Right atrium auricular region (tissue), 2 donors: Measurements from ENCODE around the gene ROS1. TPM values are rescaled to one million over a fixed set of nuclear protein-coding genes. Genes with fewer than 3 reads are reported as not detected.
"Not testable (repeated sequence)": the region's sequence is repeated elsewhere in the genome, so short reads cannot be mapped to it uniquely, and the experiment has no call there.

Experiments used
- DNase-seq: peaks from one replicate; pipeline ENCODE4 v3.0.0-alpha.2; 2019; ENCODE audit warnings: low spot score
- H3K27ac ChIP-seq, 2 donors: fragments of 200-600 bp; sonication (generic); 1 replicate in 1 of 2; 2 replicates in 1 of 2; pipeline ENCODE4 v1.5.1; 2016 to 2019
- H3K27me3 ChIP-seq, 2 donors: fragments of 200-600 bp; sonication (generic); one replicate each; pipeline versions ENCODE4 v1.5.1 to v1.6.0; 2017 to 2019
- H3K36me3 ChIP-seq: fragments of 200-600 bp; sonication (generic); one replicate; pipeline ENCODE4 v1.5.1; 2016
- H3K4me1 ChIP-seq, 2 donors: fragments of 200-600 bp; sonication (generic); one replicate each; pipeline versions ENCODE4 v1.5.1 to v1.6.0; 2017 to 2019
- H3K4me3 ChIP-seq, 2 donors: fragments of 200-600 bp; sonication (generic); 1 replicate in 1 of 2; 2 replicates in 1 of 2; pipeline ENCODE4 v1.5.1; 2017 to 2019; ENCODE audit warnings: mild to moderate bottlenecking in 1 of 2, moderate library complexity in 1 of 2
- H3K9me3 ChIP-seq, 2 donors: fragments of 200-600 bp; sonication (generic); one replicate each; pipeline ENCODE4 v1.5.1; 2019
- total RNA-seq, 2 donors: library from RNA; depleted of rRNA; stranded (reverse); fragments of >200 nt; gene quantifications; one replicate each; pipeline ENCODE4 v1.1.0, GENCODE V29; 2016
- TF ChIP-seq, protein P1 (sequence below), 2 donors: fragments of 200-600 bp; sonication (generic); IDR thresholded peaks; one replicate each; pipeline ENCODE4 v1.5.1; 2019; ENCODE audit warnings: antibody characterized with exemption in 2 of 2

The ROS1 gene
- total RNA-seq, 2 donors from 2014 or later, result not detected

DNA sequence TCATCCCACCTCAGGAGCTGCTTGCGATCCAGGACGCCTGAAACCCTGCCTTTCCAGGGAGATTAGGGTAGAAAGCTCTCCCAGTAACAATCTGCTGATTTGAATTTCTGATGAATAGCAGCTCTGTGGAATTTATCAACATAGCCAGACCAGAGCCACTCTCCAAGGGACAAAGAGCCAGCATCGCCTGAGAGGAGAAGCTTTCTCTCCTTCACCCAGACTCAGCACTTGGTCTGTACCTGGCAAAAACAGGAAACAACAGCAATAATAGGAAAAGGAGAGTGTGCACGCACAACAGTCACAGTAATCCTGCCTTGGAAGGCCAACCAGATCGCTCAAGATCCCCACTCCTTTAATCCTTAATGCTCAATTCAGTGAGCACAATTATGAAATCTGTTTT is 22.3 kb upstream of the ROS1 start:
- TF ChIP-seq, protein P1, sequence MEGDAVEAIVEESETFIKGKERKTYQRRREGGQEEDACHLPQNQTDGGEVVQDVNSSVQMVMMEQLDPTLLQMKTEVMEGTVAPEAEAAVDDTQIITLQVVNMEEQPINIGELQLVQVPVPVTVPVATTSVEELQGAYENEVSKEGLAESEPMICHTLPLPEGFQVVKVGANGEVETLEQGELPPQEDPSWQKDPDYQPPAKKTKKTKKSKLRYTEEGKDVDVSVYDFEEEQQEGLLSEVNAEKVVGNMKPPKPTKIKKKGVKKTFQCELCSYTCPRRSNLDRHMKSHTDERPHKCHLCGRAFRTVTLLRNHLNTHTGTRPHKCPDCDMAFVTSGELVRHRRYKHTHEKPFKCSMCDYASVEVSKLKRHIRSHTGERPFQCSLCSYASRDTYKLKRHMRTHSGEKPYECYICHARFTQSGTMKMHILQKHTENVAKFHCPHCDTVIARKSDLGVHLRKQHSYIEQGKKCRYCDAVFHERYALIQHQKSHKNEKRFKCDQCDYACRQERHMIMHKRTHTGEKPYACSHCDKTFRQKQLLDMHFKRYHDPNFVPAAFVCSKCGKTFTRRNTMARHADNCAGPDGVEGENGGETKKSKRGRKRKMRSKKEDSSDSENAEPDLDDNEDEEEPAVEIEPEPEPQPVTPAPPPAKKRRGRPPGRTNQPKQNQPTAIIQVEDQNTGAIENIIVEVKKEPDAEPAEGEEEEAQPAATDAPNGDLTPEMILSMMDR (IDR thresholded peaks at IDR 0.05), result no peak
- H3K4me3 ChIP-seq, result no peak overlapping the region
- no peak overlapping the region for H3K27ac ChIP-seq
- H3K27me3 ChIP-seq, result no peaks in the 10 kb centered on the region
- H3K4me1 ChIP-seq, result no peaks in the 10 kb centered on the region
- H3K9me3 ChIP-seq, result no peaks in the 10 kb centered on the region
- H3K36me3 ChIP-seq, result no peaks in the 10 kb centered on the region
- no peak for DNase-seq

DNA sequence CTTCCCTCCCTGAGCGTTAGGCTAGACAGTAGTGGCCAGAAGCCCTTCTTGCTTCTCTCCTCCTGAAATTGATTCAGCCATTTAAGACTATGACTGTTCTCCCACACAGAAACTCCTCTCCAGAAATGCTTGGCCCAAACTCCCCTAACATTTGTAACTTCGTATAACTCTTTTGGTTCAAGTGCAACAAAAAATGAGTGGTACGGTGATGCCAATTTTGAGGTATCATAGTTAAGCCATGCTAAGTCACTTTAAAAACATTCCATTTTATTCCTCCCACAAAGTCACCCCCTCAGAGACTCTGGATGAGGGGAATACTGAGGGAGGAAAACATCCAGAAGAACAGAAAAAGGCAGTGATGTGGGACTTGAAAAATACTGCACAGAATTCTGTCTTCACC is 21.1 kb upstream of the ROS1 start:
- H3K27ac ChIP-seq, result no peak overlapping the region

DNA sequence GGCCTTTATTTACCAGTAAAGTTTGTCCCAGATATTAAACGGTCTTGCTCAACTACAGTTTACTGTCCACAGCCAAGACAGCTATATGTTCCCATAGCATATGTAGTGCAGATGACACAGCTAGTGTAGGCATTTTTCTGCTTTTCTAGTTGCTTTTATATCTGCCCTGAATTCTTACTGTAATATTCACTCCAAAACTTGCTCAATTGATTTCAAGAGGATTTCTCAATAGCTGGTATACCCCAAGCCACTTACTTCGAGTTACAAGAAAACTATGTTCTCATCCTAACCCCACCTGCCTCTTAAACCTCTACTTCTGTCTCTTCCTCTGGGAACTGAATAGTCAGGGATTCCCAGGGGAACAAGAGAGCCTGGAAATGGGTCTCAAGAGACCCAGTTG is 18.9 kb upstream of the ROS1 start:
- no peak overlapping the region for H3K4me3 ChIP-seq
- H3K27ac ChIP-seq, result no peak overlapping the region
- TF ChIP-seq, protein P1 (IDR thresholded peaks at IDR 0.05), result no peak
- H3K4me1 ChIP-seq, result no peaks in the 10 kb centered on the region
- no peaks in the 10 kb centered on the region for H3K27me3 ChIP-seq
- H3K36me3 ChIP-seq, result no peaks in the 10 kb centered on the region
- DNase-seq, result no peak
- H3K9me3 ChIP-seq, result no peaks in the 10 kb centered on the region

More for the DNA sequence above, 21.1 kb upstream of the ROS1 start:
- TF ChIP-seq, protein P1 (IDR thresholded peaks at IDR 0.05), result no peak
- no peaks in the 10 kb centered on the region for H3K36me3 ChIP-seq
- no peak for DNase-seq
- H3K4me1 ChIP-seq, result no peaks in the 10 kb centered on the region
- no peaks in the 10 kb centered on the region for H3K27me3 ChIP-seq
- H3K4me3 ChIP-seq, result no peak overlapping the region
- no peaks in the 10 kb centered on the region for H3K9me3 ChIP-seq

DNA sequence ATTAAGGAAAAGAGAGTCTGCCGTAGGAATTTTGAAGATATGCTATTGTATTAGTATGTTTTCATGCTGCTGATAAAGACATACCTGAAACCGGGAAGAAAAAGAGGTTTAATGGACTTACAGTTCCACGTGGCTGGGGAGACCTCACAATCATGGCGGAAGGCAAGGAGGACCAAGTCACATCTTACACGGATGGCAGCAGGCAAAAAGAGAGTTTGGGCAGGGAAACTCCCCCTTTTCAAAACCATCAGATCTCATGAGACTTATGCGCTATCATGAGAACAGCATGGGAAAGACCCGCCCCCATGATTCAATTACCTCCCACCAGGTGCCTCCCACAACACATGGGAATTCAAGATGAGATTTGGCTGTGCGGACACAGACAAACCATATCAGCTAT is 16.6 kb upstream of the ROS1 start:
- H3K27ac ChIP-seq, DNase-seq, H3K36me3 ChIP-seq, H3K27me3 ChIP-seq, H3K4me1 ChIP-seq, H3K9me3 ChIP-seq, H3K4me3 ChIP-seq: not testable (repeated sequence)

DNA sequence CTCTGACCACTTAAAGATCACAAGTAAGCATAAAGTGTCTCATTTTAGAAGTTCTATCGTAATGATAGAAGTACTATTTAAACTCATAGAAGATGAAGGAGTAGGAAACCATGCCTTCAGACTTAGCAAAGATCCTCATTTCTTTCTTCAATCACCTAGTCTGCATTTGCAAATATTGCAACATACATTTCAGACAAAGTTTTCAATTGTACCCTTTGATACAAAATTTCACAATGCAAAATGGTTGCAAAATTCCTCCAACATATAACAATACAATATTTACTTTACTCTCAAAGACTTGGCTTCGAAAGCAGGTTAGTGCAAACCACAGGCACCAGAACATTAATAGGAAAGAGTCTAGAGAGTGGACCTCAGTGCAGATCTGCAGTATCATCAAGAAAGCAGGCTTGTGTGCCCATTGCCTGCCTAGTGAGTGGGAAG is 16.1 kb upstream of the ROS1 start:
- Histone ChIP-seq H3K9me3 (no peaks in the 10 kb centered on the region), H3K27me3 (no peaks in the 10 kb centered on the region), H3K27ac (no peak overlapping the region), H3K4me3 (no peak overlapping the region), H3K4me1 (no peaks in the 10 kb centered on the region), H3K36me3 (no peaks in the 10 kb centered on the region)
- no peak for DNase-seq
- TF ChIP-seq, protein P1 (IDR thresholded peaks at IDR 0.05), result no peak

DNA sequence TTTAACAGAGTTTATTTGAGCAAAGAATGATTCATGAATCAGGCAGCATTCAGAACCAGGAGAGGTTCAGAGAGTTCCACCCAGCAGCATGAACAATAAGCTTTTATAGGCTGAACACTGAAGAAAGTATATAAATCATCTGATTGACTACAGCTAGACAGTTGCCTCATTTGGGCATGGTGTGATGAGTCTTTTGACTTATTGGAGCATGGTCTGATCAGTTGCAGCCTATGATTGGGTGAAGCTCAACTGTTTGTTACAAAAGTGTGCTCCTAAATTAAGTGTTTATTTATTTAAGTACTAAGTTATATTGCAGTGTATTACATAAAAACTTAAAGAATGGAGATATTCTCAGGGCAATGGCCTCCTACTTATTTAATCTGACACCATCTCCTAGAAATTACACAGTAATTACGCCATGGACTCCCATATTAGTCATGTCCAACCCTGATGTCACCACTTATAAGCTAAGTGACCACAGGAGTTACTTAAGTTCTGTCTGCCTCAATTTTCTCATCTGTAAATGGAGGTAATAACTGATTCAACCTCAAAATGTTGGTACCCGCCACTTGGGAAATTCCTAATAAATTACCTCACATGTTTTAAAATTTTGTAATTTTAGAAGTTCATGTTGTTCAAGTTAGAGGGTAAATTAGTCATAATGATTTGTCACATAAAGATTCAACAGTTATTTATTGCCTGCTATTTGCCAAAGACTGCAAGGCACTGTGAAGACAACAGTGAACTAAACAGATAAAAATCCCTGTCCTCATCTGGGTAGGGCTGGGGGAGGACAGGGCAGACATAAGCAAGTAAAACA is 15.2 kb upstream of the ROS1 start:
- Histone ChIP-seq H3K27me3 (no peaks in the 10 kb centered on the region), H3K4me1 (no peaks in the 10 kb centered on the region), H3K36me3 (no peaks in the 10 kb centered on the region), H3K9me3 (no peaks in the 10 kb centered on the region), H3K4me3 (no peak overlapping the region), H3K27ac (no peak overlapping the region)
- no peak for DNase-seq
- TF ChIP-seq, protein P1 (IDR thresholded peaks at IDR 0.05), result no peak
